HCT116 (cell line): Measurements from ENCODE around the gene SSR2.

Experiments used
- EZH2 ChIP-seq: fragments of 200-600 bp; sonication (generic); IDR thresholded peaks from 2 replicates; pipeline ENCODE4 v1.6.1; 2017; ENCODE audit warnings: antibody characterized with exemption, mixed run types
- FOSL1 ChIP-seq: IDR thresholded peaks from 2 replicates; pipeline ENCODE4 v1.6.1; 2012; ENCODE audit warnings: low read depth
- JUND ChIP-seq: IDR thresholded peaks from 2 replicates; pipeline ENCODE4 v1.6.1; 2012
- MAX ChIP-seq: IDR thresholded peaks from 2 replicates; pipeline ENCODE4 v1.6.1; 2012
- POLR2A ChIP-seq: IDR thresholded peaks from 2 replicates; pipeline ENCODE4 v1.7.0; 2011; ENCODE audit warnings: borderline replicate concordance; ENCODE audit not compliant: insufficient read depth, insufficient read length; ENCODE audit errors: extremely low read depth
- POLR2AphosphoS5 ChIP-seq: IDR thresholded peaks from 2 replicates; pipeline ENCODE4 v1.6.1; 2011; ENCODE audit warnings: mild to moderate bottlenecking, low read depth, low read length, moderate library complexity
- RAD21 ChIP-seq: IDR thresholded peaks from 2 replicates; pipeline ENCODE4 v1.6.1; 2012; ENCODE audit warnings: low read depth, mild to moderate bottlenecking
- REST ChIP-seq: IDR thresholded peaks from 2 replicates; pipeline ENCODE4 v1.6.1; 2012; ENCODE audit warnings: low read depth
- SIN3A ChIP-seq: IDR thresholded peaks from 2 replicates; pipeline ENCODE4 v1.6.1; 2012; ENCODE audit warnings: low read depth
- TCF7L2 ChIP-seq: IDR thresholded peaks from 2 replicates; pipeline ENCODE4 v1.7.0; 2011; ENCODE audit warnings: borderline replicate concordance, inconsistent platforms; ENCODE audit not compliant: insufficient read depth, insufficient read length; ENCODE audit errors: extremely low read depth
- ZBTB33 ChIP-seq: IDR thresholded peaks from 2 replicates; pipeline ENCODE4 v1.6.1; 2011; ENCODE audit warnings: mild to moderate bottlenecking, low read length, moderate library complexity; ENCODE audit not compliant: insufficient replicate concordance; ENCODE audit errors: extremely low read depth
- ZNF274 ChIP-seq: fragments of 200-500 bp; sonication (Bioruptor generic); IDR thresholded peaks from 2 replicates; pipeline ENCODE4 v1.6.1; 2014; ENCODE audit warnings: mild to moderate bottlenecking, low read depth, low read length, inconsistent platforms
- TF ChIP-seq, protein P1 (sequence below), 3 experiments: fragments of 200-600 bp in 1 of 3; sonication (generic) in 1 of 3; IDR thresholded peaks in 2 of 3; conservative IDR thresholded peaks in 1 of 3; 2 replicates each; pipeline ENCODE4 v1.5.1; 2012 to 2017; ENCODE audit warnings: low read depth in 2 of 3, low read length in 2 of 3, antibody characterized with exemption in 1 of 3, borderline replicate concordance in 1 of 3, control low read depth in 1 of 3, mild to moderate bottlenecking in 1 of 3, mixed read lengths in 1 of 3, mixed run types in 1 of 3, moderate library complexity in 1 of 3; ENCODE audit not compliant: insufficient read depth in 1 of 3

DNA sequence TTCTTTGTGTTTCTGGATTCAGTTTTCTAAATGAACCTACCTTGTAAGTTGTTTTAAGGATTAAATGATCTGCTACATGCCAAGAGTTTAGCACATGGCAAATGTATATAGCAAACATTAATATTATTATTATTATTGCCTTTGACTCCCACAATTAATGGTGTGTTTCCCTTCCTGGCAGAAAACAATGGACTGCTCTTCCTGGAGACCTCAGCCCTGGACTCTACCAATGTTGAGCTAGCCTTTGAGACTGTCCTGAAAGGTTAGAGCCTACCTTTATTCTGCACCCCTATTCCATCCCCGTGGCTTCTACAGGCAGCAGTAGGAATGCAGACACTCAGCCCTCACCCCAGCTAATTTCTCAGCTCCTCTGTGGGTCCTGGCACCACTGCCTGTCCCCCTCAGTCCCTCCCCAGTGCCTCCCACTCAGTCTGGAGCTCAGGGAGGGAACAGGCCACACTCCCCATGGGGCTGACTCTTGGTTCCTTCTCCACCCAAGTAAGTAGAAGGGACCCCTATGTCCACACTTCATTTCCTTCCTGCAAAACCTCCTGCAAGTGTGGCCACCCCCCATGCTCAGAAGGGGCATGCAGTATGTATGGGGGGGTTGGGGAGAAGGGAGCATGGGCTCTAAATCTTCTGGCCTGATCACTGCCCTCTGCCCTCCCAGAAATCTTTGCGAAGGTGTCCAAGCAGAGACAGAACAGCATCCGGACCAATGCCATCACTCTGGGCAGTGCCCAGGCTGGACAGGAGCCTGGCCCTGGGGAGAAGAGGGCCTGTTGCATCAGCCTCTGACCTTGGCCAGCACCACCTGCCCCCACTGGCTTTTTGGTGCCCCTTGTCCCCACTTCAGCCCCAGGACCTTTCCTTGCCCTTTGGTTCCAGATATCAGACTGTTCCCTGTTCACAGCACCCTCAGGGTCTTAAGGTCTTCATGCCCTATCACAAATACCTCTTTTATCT lies 49.0 kb upstream of the SSR2 start:
- TF ChIP-seq FOSL1: no peak
- TF ChIP-seq, protein P1, sequence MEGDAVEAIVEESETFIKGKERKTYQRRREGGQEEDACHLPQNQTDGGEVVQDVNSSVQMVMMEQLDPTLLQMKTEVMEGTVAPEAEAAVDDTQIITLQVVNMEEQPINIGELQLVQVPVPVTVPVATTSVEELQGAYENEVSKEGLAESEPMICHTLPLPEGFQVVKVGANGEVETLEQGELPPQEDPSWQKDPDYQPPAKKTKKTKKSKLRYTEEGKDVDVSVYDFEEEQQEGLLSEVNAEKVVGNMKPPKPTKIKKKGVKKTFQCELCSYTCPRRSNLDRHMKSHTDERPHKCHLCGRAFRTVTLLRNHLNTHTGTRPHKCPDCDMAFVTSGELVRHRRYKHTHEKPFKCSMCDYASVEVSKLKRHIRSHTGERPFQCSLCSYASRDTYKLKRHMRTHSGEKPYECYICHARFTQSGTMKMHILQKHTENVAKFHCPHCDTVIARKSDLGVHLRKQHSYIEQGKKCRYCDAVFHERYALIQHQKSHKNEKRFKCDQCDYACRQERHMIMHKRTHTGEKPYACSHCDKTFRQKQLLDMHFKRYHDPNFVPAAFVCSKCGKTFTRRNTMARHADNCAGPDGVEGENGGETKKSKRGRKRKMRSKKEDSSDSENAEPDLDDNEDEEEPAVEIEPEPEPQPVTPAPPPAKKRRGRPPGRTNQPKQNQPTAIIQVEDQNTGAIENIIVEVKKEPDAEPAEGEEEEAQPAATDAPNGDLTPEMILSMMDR (IDR thresholded peaks at IDR 0.05 in 2 of 3, conservative IDR thresholded peaks at IDR 0.05 in 1 of 3; ENCODE audit: borderline replicate concordance in 1 of 3, insufficient read depth in 1 of 3, low read depth in 2 of 3, low read length in 2 of 3): no peak
- TF ChIP-seq MAX: no peak
- TF ChIP-seq EZH2: no peak
- TF ChIP-seq TCF7L2: no peak
- no peak for TF ChIP-seq POLR2AphosphoS5
- no peak for TF ChIP-seq JUND
- no peak for TF ChIP-seq SIN3A
- no peak for TF ChIP-seq ZNF274
- TF ChIP-seq REST: no peak
- no peak for TF ChIP-seq POLR2A
- TF ChIP-seq RAD21: no peak
- TF ChIP-seq ZBTB33: no peak
